Putamen (tissue), 1 donor: ENCODE data around the gene NFKBIL1.
"Not testable (repeated sequence)": the region's sequence is repeated elsewhere in the genome, so short reads cannot be mapped to it uniquely, and the experiment has no call there.

Experiments
- DNase-seq: peaks from one replicate; pipeline ENCODE4 v3.0.0-alpha.2; 2016; ENCODE audit warnings: low spot score

The NFKBIL1 gene

GRCh38 chr6:31534521-31535040 is 12.8 kb upstream of the NFKBIL1 start:
- DNase-seq: no peak

GRCh38 chr6:31535538-31536324 is 11.7 kb upstream of the NFKBIL1 start:
- no peak for DNase-seq

GRCh38 chr6:31538805-31539400 is 8.5 kb upstream of the NFKBIL1 start:
- peak; percentile 56 for DNase-seq

- no peak for DNase-seq
These were observed 6.8 kb upstream of the NFKBIL1 start for GRCh38 chr6:31540640-31541039.

- no peak for DNase-seq
These were observed 6.2 kb upstream of the NFKBIL1 start for GRCh38 chr6:31541059-31541657.

- DNase-seq: peak; percentile 98
These were observed 5.5 kb upstream of the NFKBIL1 start, which contains the start of gene DDX39B for GRCh38 chr6:31541658-31542521. Gene DDX39B, minus strand, starts transcription at chr6:31542003. Its CDS starts 1,471 bp downstream, at chr6:31540532.

- DNase-seq: no peak
These were observed 3.8 kb upstream of the NFKBIL1 start for GRCh38 chr6:31543639-31544038.

GRCh38 chr6:31544676-31545075 is 2.7 kb upstream of the NFKBIL1 start:
- DNase-seq: no peak

GRCh38 chr6:31545291-31545690 is 2.1 kb upstream of the NFKBIL1 start:
- no peak for DNase-seq

- peak; percentile 94 for DNase-seq
These were observed 960 bp upstream of the NFKBIL1 start, which contains the start of gene ATP6V1G2 for GRCh38 chr6:31546339-31546957. Gene ATP6V1G2, minus strand, starts transcription at chr6:31546608. Its CDS starts 49 bp downstream, at chr6:31546559.

GRCh38 chr6:31547727-31548543 is 527 bp downstream of the NFKBIL1 start:
- no peak for DNase-seq

- no peak for DNase-seq
These were observed 1.1 kb downstream of the NFKBIL1 start for GRCh38 chr6:31548544-31548873.

- not testable (repeated sequence) for DNase-seq
These were observed 4.0 kb downstream of the NFKBIL1 start for GRCh38 chr6:31551371-31551770.

- DNase-seq: no peak
These were observed 8.9 kb downstream of the NFKBIL1 start for GRCh38 chr6:31556307-31556706.

- no peak for DNase-seq
These were observed 10.3 kb downstream of the NFKBIL1 start for GRCh38 chr6:31557443-31558317.

GRCh38 chr6:31558318-31558625 is 10.9 kb downstream of the NFKBIL1 start:
- DNase-seq: no peak

GRCh38 chr6:31558631-31559500 is 11.5 kb downstream of the NFKBIL1 start:
- peak; percentile 82 for DNase-seq

GRCh38 chr6:31559606-31559957 is 12.2 kb downstream of the NFKBIL1 start:
- no peak for DNase-seq
